ENCODE data around the gene KCNMB2. TPM values are rescaled to one million over a fixed set of nuclear protein-coding genes. Genes with fewer than 3 reads are reported as not detected.

The KCNMB2 gene
- total RNA-seq, 1 experiment from 2014 or later: not detected

- ChIA-PET CTCF (no interaction called here), POLR2A (ENCODE audit: unreplicated experiment) (no interaction called here)
- Histone ChIP-seq H3K9me3 (ENCODE audit: low read length) (no peaks in the 10 kb centered on the region), H3K4me1 (ENCODE audit: insufficient read depth, low read length) (no peaks in the 10 kb centered on the region), H4K20me1 (ENCODE audit: low read length) (no peaks in the 10 kb centered on the region), H3K36me3 (ENCODE audit: low read depth, low read length) (no peaks in the 10 kb centered on the region), H3K27me3 (ENCODE audit: low read length) (no peaks in the 10 kb centered on the region; the same call in 1 of the 2 replicates), H3F3A (ENCODE audit: low read length, unreplicated experiment) (no peaks in the 10 kb centered on the region), H2AFZ (ENCODE audit: low read length) (no peak overlapping the region), H3K9ac (ENCODE audit: low read length) (no peak overlapping the region), H3K4me3 (ENCODE audit: low read length) (no peak overlapping the region), H3K27ac (ENCODE audit: low read length) (no peak overlapping the region), H3K9me2 (replicated peaks; ENCODE audit: low read length) (no peaks in the 10 kb centered on the region), H3K79me2 (ENCODE audit: low read length) (no peaks in the 10 kb centered on the region), H3K4me2 (ENCODE audit: low read length) (no peak overlapping the region)
- no TSS peak for BruUV-seq (replicated peaks)
- ATAC-seq (no peak), DNase-seq (no peak)
- TF ChIP-seq CTCF (conservative IDR thresholded peaks at IDR 0.05; ENCODE audit: low read depth, low read length): no peak
- TF ChIP-seq EZH2 (IDR thresholded peaks at IDR 0.05; ENCODE audit: low read length, unreplicated experiment): no peak
- TF ChIP-seq EZH2phosphoT487 (IDR thresholded peaks at IDR 0.05; ENCODE audit: borderline replicate concordance, low read length): no peak
- intact Hi-C loops (cut with micrococcal nuclease): no loop called here
These were observed 182.9 kb downstream of the KCNMB2 start for GRCh38 chr3:178718995-178719635.

GRCh38 chr3:178732824-178733223, 196.6 kb downstream of the KCNMB2 start:
- Histone ChIP-seq H3K4me2 (ENCODE audit: low read length) (no peak overlapping the region), H3K36me3 (ENCODE audit: low read depth, low read length) (no peaks in the 10 kb centered on the region), H4K20me1 (ENCODE audit: low read length) (no peaks in the 10 kb centered on the region), H3K9me3 (ENCODE audit: low read length) (no peaks in the 10 kb centered on the region), H3K9ac (ENCODE audit: low read length) (no peak overlapping the region), H3K79me2 (ENCODE audit: low read length) (no peaks in the 10 kb centered on the region), H3K27ac (ENCODE audit: low read length) (no peak overlapping the region), H3K27me3 (ENCODE audit: low read length) (no peaks in the 10 kb centered on the region), H3K4me3 (ENCODE audit: low read length) (no peak overlapping the region), H3K9me2 (replicated peaks; ENCODE audit: low read length) (no peaks in the 10 kb centered on the region), H2AFZ (ENCODE audit: low read length) (no peak overlapping the region), H3F3A (ENCODE audit: low read length, unreplicated experiment) (no peaks in the 10 kb centered on the region), H3K4me1 (ENCODE audit: insufficient read depth, low read length) (no peaks in the 10 kb centered on the region)
- ATAC-seq (no peak), DNase-seq (no peak)
- no TSS peak for BruUV-seq (replicated peaks)
- POLR2A ChIA-PET (ENCODE audit: unreplicated experiment): no interaction called here
- CTCF ChIA-PET: no interaction called here
- intact Hi-C loops (cut with micrococcal nuclease): no loop called here
- TF ChIP-seq CTCF (conservative IDR thresholded peaks at IDR 0.05; ENCODE audit: low read depth, low read length) (no peak), EZH2phosphoT487 (IDR thresholded peaks at IDR 0.05; ENCODE audit: borderline replicate concordance, low read length) (no peak), EZH2 (IDR thresholded peaks at IDR 0.05; ENCODE audit: low read length, unreplicated experiment) (no peak)

GRCh38 chr3:178735032-178735674, 198.9 kb downstream of the KCNMB2 start:
- ChIA-PET CTCF (no interaction called here), POLR2A (ENCODE audit: unreplicated experiment) (no interaction called here)
- intact Hi-C loops (cut with micrococcal nuclease): no loop called here
- Histone ChIP-seq H3F3A (ENCODE audit: low read length, unreplicated experiment) (no peaks in the 10 kb centered on the region), H3K4me2 (ENCODE audit: low read length) (no peak overlapping the region), H2AFZ (ENCODE audit: low read length) (no peak overlapping the region), H3K9me3 (ENCODE audit: low read length) (no peaks in the 10 kb centered on the region), H3K27me3 (ENCODE audit: low read length) (peaks cover 5% of the 10 kb centered on the region), H3K9ac (ENCODE audit: low read length) (no peak overlapping the region), H3K27ac (ENCODE audit: low read length) (no peak overlapping the region), H3K36me3 (ENCODE audit: low read depth, low read length) (no peaks in the 10 kb centered on the region), H3K79me2 (ENCODE audit: low read length) (no peaks in the 10 kb centered on the region), H3K4me1 (ENCODE audit: insufficient read depth, low read length) (no peaks in the 10 kb centered on the region), H3K9me2 (replicated peaks; ENCODE audit: low read length) (no peaks in the 10 kb centered on the region), H4K20me1 (ENCODE audit: low read length) (no peaks in the 10 kb centered on the region), H3K4me3 (ENCODE audit: low read length) (no peak overlapping the region)
- BruUV-seq (replicated peaks): no TSS peak
- DNase-seq: no peak
- no peak for ATAC-seq
- TF ChIP-seq EZH2phosphoT487 (IDR thresholded peaks at IDR 0.05; ENCODE audit: borderline replicate concordance, low read length) (no peak), EZH2 (IDR thresholded peaks at IDR 0.05; ENCODE audit: low read length, unreplicated experiment) (no peak)
